Mesendoderm (in vitro differentiated cells): Measurements from ENCODE around the gene RBM33.

ENCODE experiments used
- DNase-seq: peaks from one replicate; pipeline ENCODE4 v3.0.0; 2013
- H2AK5ac ChIP-seq: 2 replicates; pipeline ENCODE4 v1.6.1; 2013; ENCODE audit warnings: low read length, inconsistent platforms
- H2BK120ac ChIP-seq: 2 replicates; pipeline ENCODE4 v1.6.1; 2013; ENCODE audit warnings: low read depth, mild to moderate bottlenecking, low read length, moderate library complexity, mixed read lengths
- H2BK15ac ChIP-seq: replicated peaks from 2 replicates; pipeline ENCODE4 v1.6.1; 2013; ENCODE audit warnings: low read depth, mild to moderate bottlenecking, moderate library complexity
- H2BK5ac ChIP-seq: 2 replicates; pipeline ENCODE4 v1.6.1; 2013; ENCODE audit warnings: low read length, inconsistent platforms
- H3K18ac ChIP-seq: 2 replicates; pipeline ENCODE4 v1.6.1; 2013; ENCODE audit warnings: mild to moderate bottlenecking, low read length, mixed read lengths
- H3K23ac ChIP-seq: one replicate; pipeline ENCODE4 v1.6.1; 2013; ENCODE audit warnings: low read length
- H3K27ac ChIP-seq: 2 replicates; pipeline ENCODE4 v1.5.1; 2013; ENCODE audit warnings: low read depth, mild to moderate bottlenecking, inconsistent platforms, low read length, moderate library complexity
- H3K27me3 ChIP-seq: 2 replicates; pipeline ENCODE4 v1.6.1; 2013; ENCODE audit warnings: low read length, control low read depth, mild to moderate bottlenecking, inconsistent platforms; ENCODE audit not compliant: insufficient read depth, poor library complexity
- H3K36me3 ChIP-seq: 2 replicates; pipeline ENCODE4 v1.6.1; 2013; ENCODE audit warnings: low read length, inconsistent platforms; ENCODE audit not compliant: control insufficient read depth, insufficient read depth
- H3K4ac ChIP-seq: one replicate; pipeline ENCODE4 v1.6.1; 2013; ENCODE audit warnings: low read depth, mild to moderate bottlenecking, low read length, moderate library complexity
- H3K4me1 ChIP-seq: 2 replicates; pipeline ENCODE4 v1.6.1; 2013; ENCODE audit warnings: low read depth, low read length, inconsistent platforms; ENCODE audit not compliant: control insufficient read depth
- H3K4me2 ChIP-seq: 2 replicates; pipeline ENCODE4 v1.6.1; 2013; ENCODE audit warnings: low read length
- H3K4me3 ChIP-seq: 2 replicates; pipeline ENCODE4 v1.5.1; 2013; ENCODE audit warnings: mild to moderate bottlenecking, low read length
- H3K56ac ChIP-seq: one replicate; pipeline ENCODE4 v1.6.1; 2013; ENCODE audit warnings: low read length
- H3K79me1 ChIP-seq: 2 replicates; pipeline ENCODE4 v1.6.1; 2013; ENCODE audit warnings: low read length, inconsistent platforms
- H3K79me2 ChIP-seq: 2 replicates; pipeline ENCODE4 v1.6.1; 2013; ENCODE audit warnings: mild to moderate bottlenecking, low read length; ENCODE audit not compliant: control insufficient read depth, insufficient read depth
- H3K9ac ChIP-seq: 2 replicates; pipeline ENCODE4 v1.6.1; 2013; ENCODE audit warnings: low read length, inconsistent platforms
- H4K5ac ChIP-seq: one replicate; pipeline ENCODE4 v1.6.1; 2013; ENCODE audit warnings: low read length
- H4K8ac ChIP-seq: one replicate; pipeline ENCODE4 v1.6.1; 2013; ENCODE audit warnings: low read depth, mild to moderate bottlenecking, control low read depth, low read length, moderate library complexity
- WGBS: extraction: QIAGEN DNeasy Blood & Tissue Kit; methylation state at CpG from one replicate; pipeline ENCODE4 v1.1.7; 2013; ENCODE audit warnings: low lambda C conversion rate, missing lambda C conversion rate; ENCODE audit not compliant: insufficient coverage; ENCODE audit errors: extremely low coverage; 5-methylcytosine and 5-hydroxymethylcytosine counted together

Gene RBM33

GRCh38 chr7:155713384-155713783, 68.9 kb downstream of the RBM33 start:
- Histone ChIP-seq H3K9ac (no peak overlapping the region), H3K36me3 (peaks cover 3% of the 10 kb centered on the region), H4K8ac (no peak overlapping the region), H3K4me2 (no peak overlapping the region), H3K4me1 (no peaks in the 10 kb centered on the region), H3K4ac (no peak overlapping the region), H3K79me1 (peaks cover 28% of the 10 kb centered on the region), H3K18ac (no peak overlapping the region), H3K79me2 (peaks cover 11% of the 10 kb centered on the region), H2BK120ac (no peak overlapping the region), H3K23ac (no peak overlapping the region), H3K27ac (no peak overlapping the region), H3K4me3 (no peak overlapping the region), H3K56ac (no peak overlapping the region), H2AK5ac (no peak overlapping the region), H2BK5ac (no peak overlapping the region), H4K5ac (no peak overlapping the region), H3K27me3 (no peaks in the 10 kb centered on the region), H2BK15ac (no peak overlapping the region)
- no CpG with 5 or more reads among the region's 10 CpGs for WGBS
- no peak for DNase-seq

GRCh38 chr7:155714702-155715101, 70.2 kb downstream of the RBM33 start:
- H2AK5ac ChIP-seq = no peak overlapping the region
- WGBS = no CpG with 5 or more reads among the region's 6 CpGs

GRCh38 chr7:155715111-155715805, 70.8 kb downstream of the RBM33 start:
- Histone ChIP-seq H4K8ac (no peak overlapping the region), H4K5ac (no peak overlapping the region), H3K56ac (no peak overlapping the region), H3K18ac (no peak overlapping the region), H3K9ac (no peak overlapping the region), H3K27me3 (no peaks in the 10 kb centered on the region), H3K79me1 (peaks cover 22% of the 10 kb centered on the region), H2BK15ac (no peak overlapping the region), H2AK5ac (no peak overlapping the region), H3K79me2 (peaks cover 5% of the 10 kb centered on the region), H3K36me3 (peaks cover 2% of the 10 kb centered on the region), H2BK5ac (no peak overlapping the region), H3K4me2 (no peak overlapping the region), H2BK120ac (no peak overlapping the region), H3K4ac (no peak overlapping the region), H3K4me1 (no peaks in the 10 kb centered on the region), H3K4me3 (no peak overlapping the region), H3K23ac (no peak overlapping the region), H3K27ac (no peak overlapping the region)
- DNase-seq = no peak
- WGBS = no CpG with 5 or more reads among the region's 11 CpGs

More at GRCh38 chr7:155714702-155715101, 70.2 kb downstream of the RBM33 start:
- Histone ChIP-seq H3K27ac (no peak overlapping the region), H2BK15ac (no peak overlapping the region), H2BK5ac (no peak overlapping the region), H3K4me1 (no peaks in the 10 kb centered on the region), H2BK120ac (no peak overlapping the region), H3K4me2 (no peak overlapping the region), H3K27me3 (no peaks in the 10 kb centered on the region), H4K8ac (no peak overlapping the region), H3K18ac (no peak overlapping the region), H4K5ac (no peak overlapping the region), H3K23ac (no peak overlapping the region), H3K4ac (no peak overlapping the region), H3K79me1 (peaks cover 22% of the 10 kb centered on the region), H3K79me2 (peaks cover 5% of the 10 kb centered on the region), H3K9ac (no peak overlapping the region), H3K56ac (no peak overlapping the region), H3K4me3 (no peak overlapping the region), H3K36me3 (peaks cover 2% of the 10 kb centered on the region)
- DNase-seq = no peak

GRCh38 chr7:155717010-155717744, 72.7 kb downstream of the RBM33 start:
- Histone ChIP-seq H3K4me3 (no peak overlapping the region), H2BK5ac (no peak overlapping the region), H3K4me2 (no peak overlapping the region), H3K4me1 (no peaks in the 10 kb centered on the region), H3K36me3 (no peaks in the 10 kb centered on the region), H3K4ac (no peak overlapping the region), H3K23ac (no peak overlapping the region), H2BK120ac (no peak overlapping the region), H4K8ac (no peak overlapping the region), H3K9ac (no peak overlapping the region), H3K56ac (no peak overlapping the region), H2BK15ac (no peak overlapping the region), H3K79me2 (peaks cover 5% of the 10 kb centered on the region), H4K5ac (no peak overlapping the region), H3K27ac (no peak overlapping the region), H3K27me3 (no peaks in the 10 kb centered on the region), H3K18ac (no peak overlapping the region), H2AK5ac (no peak overlapping the region), H3K79me1 (peaks cover 22% of the 10 kb centered on the region)
- no peak for DNase-seq
- no CpG with 5 or more reads among the region's 12 CpGs for WGBS

GRCh38 chr7:155721056-155721455, 76.6 kb downstream of the RBM33 start:
- Histone ChIP-seq H2AK5ac (no peak overlapping the region), H3K23ac (no peak overlapping the region), H3K4me3 (no peak overlapping the region), H2BK5ac (no peak overlapping the region), H2BK15ac (no peak overlapping the region), H3K4me1 (no peaks in the 10 kb centered on the region), H3K18ac (no peak overlapping the region), H3K27ac (no peak overlapping the region), H3K79me2 (no peaks in the 10 kb centered on the region), H3K79me1 (peaks cover 3% of the 10 kb centered on the region), H3K56ac (no peak overlapping the region), H3K9ac (no peak overlapping the region), H3K4me2 (no peak overlapping the region), H4K5ac (no peak overlapping the region), H3K4ac (no peak overlapping the region), H3K27me3 (no peaks in the 10 kb centered on the region), H3K36me3 (no peaks in the 10 kb centered on the region), H2BK120ac (no peak overlapping the region), H4K8ac (no peak overlapping the region)
- DNase-seq = no peak
- WGBS = no CpG with 5 or more reads among the region's 6 CpGs
